ENCODE measurements around the gene BORA.

The BORA gene

DNA sequence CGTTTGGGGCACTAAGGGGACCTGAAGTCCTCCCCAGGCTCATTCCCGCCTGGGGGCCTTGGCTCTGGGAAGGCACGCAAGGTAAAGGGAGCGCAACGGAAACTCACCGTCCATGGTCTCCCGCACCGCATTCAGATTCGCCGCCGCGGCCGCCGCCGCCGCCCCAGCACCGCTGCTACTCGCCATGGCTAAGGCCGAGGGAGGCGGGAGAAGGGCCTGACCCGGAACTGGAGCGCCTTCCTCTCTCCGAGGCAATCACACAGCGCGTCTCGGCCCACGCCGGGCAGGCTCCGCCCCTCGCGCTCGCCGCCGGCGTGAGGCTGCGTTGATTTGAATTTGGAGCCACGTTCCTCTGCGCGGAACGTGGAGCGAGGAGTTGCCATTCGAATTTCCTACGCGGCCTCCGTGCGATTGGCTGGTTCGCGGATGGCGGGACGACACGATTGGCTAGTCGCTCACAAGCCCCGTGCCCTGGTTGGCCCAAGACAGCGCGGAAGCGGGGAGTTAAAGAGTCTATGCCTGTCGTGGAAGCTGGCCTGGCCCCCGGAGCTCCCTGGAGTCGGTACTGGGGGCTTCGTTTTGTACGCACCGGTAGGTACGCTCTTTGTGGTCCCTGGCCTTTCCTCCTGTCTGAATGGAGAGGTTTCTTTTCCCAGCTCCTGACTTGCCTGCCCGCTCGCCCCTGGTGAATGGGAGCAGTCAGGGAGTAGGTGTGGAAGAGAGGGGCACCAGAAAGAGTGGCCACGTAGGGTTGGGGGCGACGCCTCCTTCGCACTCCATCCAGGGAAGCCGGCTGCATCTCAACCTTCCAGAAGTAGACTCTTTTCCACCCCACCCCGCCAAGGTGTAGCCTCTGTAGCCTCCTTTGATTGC, at the start of gene BORA, which contains the start of gene MZT1:
Gene BORA (plus strand): TSS at position 507 of the 873 bp plus-strand sequence. CDS start 1,018 bp downstream, outside the sequence.
Gene MZT1 (minus strand): TSS at position 213 of the 873 bp plus-strand sequence. CDS start 27 bp downstream, at position 186.
- peak within 1 kb of the TSS; percentile 27 for H3K27ac ChIP-seq (ENCODE audit: low read depth, low read length)
- peak within 1 kb of the TSS; percentile 42 for H3K9ac ChIP-seq (ENCODE audit: low read length)
- peak within 1 kb of the TSS; percentile 61 to 94 for H3K4me3 ChIP-seq (ENCODE audit: low read depth in 1 of 2, low read length in 2 of 2)
- no peaks in the 10 kb centered on the region for H3K27me3 ChIP-seq (ENCODE audit: control insufficient read depth in 1 of 2, insufficient read depth in 2 of 2, low read length in 2 of 2)
- H3K4me1 ChIP-seq (ENCODE audit: insufficient read depth, low read length) = peaks cover 13% of the 10 kb centered on the region
- H3K9me3 ChIP-seq (ENCODE audit: low read length) = no peaks in the 10 kb centered on the region
- H3K36me3 ChIP-seq (ENCODE audit: insufficient read depth, low read length) = no peaks in the 10 kb centered on the region

DNA sequence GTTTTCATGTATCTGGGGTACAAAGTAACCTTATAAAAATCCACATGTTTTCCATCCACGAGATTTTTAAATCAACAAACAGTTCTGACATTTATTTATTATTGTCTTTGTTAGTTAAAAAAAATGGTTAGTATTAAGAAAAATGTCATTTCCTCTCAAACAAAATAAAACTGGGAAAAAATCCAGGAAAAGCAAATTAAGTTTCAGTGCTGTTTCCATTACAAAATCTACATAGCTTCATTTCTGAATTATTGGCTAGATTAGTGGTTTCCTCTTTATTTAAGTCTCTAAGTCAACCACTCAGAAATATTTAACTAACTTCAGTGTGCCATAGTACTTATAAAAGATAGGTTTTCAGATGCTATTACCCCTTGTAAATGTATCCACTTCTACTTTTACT, 49.4 kb upstream of the BORA start:
- Histone ChIP-seq H3K36me3 (ENCODE audit: insufficient read depth, low read length) (no peaks in the 10 kb centered on the region), H3K4me3 (ENCODE audit: low read depth in 1 of 2, low read length in 2 of 2) (no peak overlapping the region), H3K4me1 (ENCODE audit: insufficient read depth, low read length) (no peaks in the 10 kb centered on the region), H3K9me3 (ENCODE audit: low read length) (no peaks in the 10 kb centered on the region), H3K27me3 (ENCODE audit: control insufficient read depth in 1 of 2, insufficient read depth in 2 of 2, low read length in 2 of 2) (no peaks in the 10 kb centered on the region), H3K27ac (ENCODE audit: low read depth, low read length) (no peak overlapping the region), H3K9ac (ENCODE audit: low read length) (no peak overlapping the region)

- no peak overlapping the region for H3K4me3 ChIP-seq (ENCODE audit: low read depth in 1 of 2, low read length in 2 of 2)
- no peaks in the 10 kb centered on the region for H3K36me3 ChIP-seq (ENCODE audit: insufficient read depth, low read length)
- no peak overlapping the region for H3K27ac ChIP-seq (ENCODE audit: low read depth, low read length)
- H3K9me3 ChIP-seq (ENCODE audit: low read length) = no peaks in the 10 kb centered on the region
- no peaks in the 10 kb centered on the region for H3K27me3 ChIP-seq (ENCODE audit: control insufficient read depth in 1 of 2, insufficient read depth in 2 of 2, low read length in 2 of 2)
- H3K9ac ChIP-seq (ENCODE audit: low read length) = no peak overlapping the region
- H3K4me1 ChIP-seq (ENCODE audit: insufficient read depth, low read length) = no peaks in the 10 kb centered on the region
Measured at GRCh38 chr13:72680353-72680752, 47.4 kb upstream of the BORA start.

DNA sequence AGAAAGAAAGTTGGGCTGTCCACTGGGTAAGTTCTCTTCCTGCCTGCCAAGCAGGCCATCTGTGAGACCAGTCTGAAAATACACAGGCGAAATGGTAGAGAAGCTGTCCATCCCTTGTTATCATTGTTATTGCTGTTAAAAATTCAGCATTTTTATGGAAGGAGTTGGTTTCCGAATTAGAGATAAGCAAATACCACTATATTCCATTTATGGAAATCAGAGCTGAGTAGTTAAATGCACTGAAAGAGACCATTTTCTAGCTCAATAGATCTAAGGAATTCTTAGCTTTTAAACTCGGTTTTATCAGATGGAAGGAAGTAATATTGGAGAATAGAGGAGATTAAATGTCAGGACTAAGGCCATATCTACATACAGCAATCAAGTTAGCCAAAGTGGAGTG, 41.0 kb upstream of the BORA start:
- H3K36me3 ChIP-seq (ENCODE audit: insufficient read depth, low read length) = no peaks in the 10 kb centered on the region
- no peaks in the 10 kb centered on the region for H3K9me3 ChIP-seq (ENCODE audit: low read length)
- no peak overlapping the region for H3K4me3 ChIP-seq (ENCODE audit: low read depth in 1 of 2, low read length in 2 of 2)
- no peaks in the 10 kb centered on the region for H3K4me1 ChIP-seq (ENCODE audit: insufficient read depth, low read length)
- H3K27ac ChIP-seq (ENCODE audit: low read depth, low read length) = no peak overlapping the region
- no peaks in the 10 kb centered on the region for H3K27me3 ChIP-seq (ENCODE audit: control insufficient read depth in 1 of 2, insufficient read depth in 2 of 2, low read length in 2 of 2)
- H3K9ac ChIP-seq (ENCODE audit: low read length) = no peak overlapping the region

DNA sequence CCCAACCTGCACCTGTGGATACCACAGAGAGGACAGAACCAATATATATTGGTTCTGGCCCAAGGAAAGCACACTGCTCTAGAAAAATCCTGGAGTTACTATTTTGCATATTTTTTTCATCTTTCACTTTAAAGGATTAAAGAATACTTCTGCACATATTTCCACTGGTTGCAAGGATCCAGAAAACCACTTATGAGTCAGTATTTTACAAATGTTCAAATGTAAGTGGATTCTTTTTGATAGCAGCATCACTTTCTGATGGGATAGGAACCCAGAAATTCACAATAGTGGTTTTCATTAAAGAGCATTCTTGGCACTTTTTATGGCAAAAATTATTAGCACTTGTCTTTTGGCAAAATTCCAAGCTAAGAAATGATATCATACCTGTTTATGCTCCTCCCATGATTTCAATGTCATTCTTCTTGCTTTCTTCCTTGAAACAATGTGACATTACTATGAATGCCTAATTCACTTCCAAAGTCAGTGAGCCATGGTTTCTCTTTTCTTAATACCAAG, 38.5 kb upstream of the BORA start:
- H3K4me1 ChIP-seq (ENCODE audit: insufficient read depth, low read length) = no peaks in the 10 kb centered on the region
- no peaks in the 10 kb centered on the region for H3K27me3 ChIP-seq (ENCODE audit: control insufficient read depth in 1 of 2, insufficient read depth in 2 of 2, low read length in 2 of 2)
- no peaks in the 10 kb centered on the region for H3K36me3 ChIP-seq (ENCODE audit: insufficient read depth, low read length)
- no peaks in the 10 kb centered on the region for H3K9me3 ChIP-seq (ENCODE audit: low read length)
- H3K4me3 ChIP-seq (ENCODE audit: low read depth in 1 of 2, low read length in 2 of 2) = no peak overlapping the region
- H3K9ac ChIP-seq (ENCODE audit: low read length) = no peak overlapping the region
- H3K27ac ChIP-seq (ENCODE audit: low read depth, low read length) = no peak overlapping the region

DNA sequence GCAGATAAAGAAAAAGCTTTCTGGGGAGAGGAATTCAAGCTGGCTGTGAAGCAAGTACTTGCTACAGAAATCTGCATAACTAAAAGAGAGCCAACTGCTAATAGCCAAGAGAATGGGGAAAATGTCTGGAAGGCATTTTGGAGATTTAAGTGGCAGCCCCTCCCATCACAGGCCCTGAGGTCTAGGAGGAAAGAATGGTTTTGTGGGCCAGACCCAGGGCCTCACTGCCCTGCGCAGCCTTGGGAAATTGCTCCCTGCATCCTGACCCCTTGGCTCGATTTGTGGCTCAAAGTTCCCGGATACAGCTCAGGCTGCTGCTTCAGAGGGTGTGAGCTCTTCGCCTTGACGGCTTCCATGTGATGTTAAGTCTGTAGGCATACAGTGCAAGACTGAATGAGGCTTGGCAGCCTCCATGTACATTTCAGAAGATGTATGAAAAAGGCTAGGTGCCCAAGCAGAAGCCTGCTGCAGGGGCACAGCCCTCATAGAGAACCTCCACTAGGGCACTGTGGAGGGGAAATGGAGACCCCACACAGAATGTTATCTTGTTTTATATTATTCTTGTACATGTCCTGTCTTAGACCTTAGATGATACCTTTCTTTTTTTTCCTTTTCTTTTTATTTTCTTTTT, 34.7 kb upstream of the BORA start:
- no peaks in the 10 kb centered on the region for H3K27me3 ChIP-seq (ENCODE audit: control insufficient read depth in 1 of 2, insufficient read depth in 2 of 2, low read length in 2 of 2)
- H3K9me3 ChIP-seq (ENCODE audit: low read length) = no peaks in the 10 kb centered on the region
- no peaks in the 10 kb centered on the region for H3K4me1 ChIP-seq (ENCODE audit: insufficient read depth, low read length)
- H3K9ac ChIP-seq (ENCODE audit: low read length) = no peak overlapping the region
- no peaks in the 10 kb centered on the region for H3K36me3 ChIP-seq (ENCODE audit: insufficient read depth, low read length)
- H3K4me3 ChIP-seq (ENCODE audit: low read depth in 1 of 2, low read length in 2 of 2) = no peak overlapping the region
- H3K27ac ChIP-seq (ENCODE audit: low read depth, low read length) = no peak overlapping the region

DNA sequence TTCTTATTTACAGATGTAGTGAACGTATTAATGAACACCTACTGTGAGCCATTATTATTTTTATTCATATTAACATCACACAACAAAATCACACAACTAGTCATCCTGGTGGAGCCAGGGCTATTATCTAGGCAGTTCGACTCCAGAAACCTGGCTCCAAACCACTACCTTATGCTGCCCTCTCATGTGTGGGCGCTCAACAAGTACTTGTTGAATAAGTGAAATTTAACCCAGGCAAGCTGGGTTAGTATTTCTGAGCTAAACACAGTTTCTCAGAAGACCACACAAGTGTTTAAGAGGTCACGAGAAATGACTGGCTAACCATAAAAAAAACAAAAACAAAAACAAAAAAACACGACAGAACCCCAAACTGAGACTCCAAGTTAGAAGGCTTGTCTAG, 33.9 kb upstream of the BORA start:
- Histone ChIP-seq H3K4me3 (ENCODE audit: low read depth in 1 of 2, low read length in 2 of 2) (no peak overlapping the region), H3K9ac (ENCODE audit: low read length) (no peak overlapping the region), H3K36me3 (ENCODE audit: insufficient read depth, low read length) (no peaks in the 10 kb centered on the region), H3K27me3 (ENCODE audit: control insufficient read depth in 1 of 2, insufficient read depth in 2 of 2, low read length in 2 of 2) (no peaks in the 10 kb centered on the region), H3K4me1 (ENCODE audit: insufficient read depth, low read length) (no peaks in the 10 kb centered on the region), H3K9me3 (ENCODE audit: low read length) (no peaks in the 10 kb centered on the region), H3K27ac (ENCODE audit: low read depth, low read length) (no peak overlapping the region)

GRCh38 chr13:72694314-72694713, 33.4 kb upstream of the BORA start:
- Histone ChIP-seq H3K27ac (ENCODE audit: low read depth, low read length) (no peak overlapping the region), H3K36me3 (ENCODE audit: insufficient read depth, low read length) (no peaks in the 10 kb centered on the region), H3K9ac (ENCODE audit: low read length) (no peak overlapping the region), H3K27me3 (ENCODE audit: control insufficient read depth in 1 of 2, insufficient read depth in 2 of 2, low read length in 2 of 2) (no peaks in the 10 kb centered on the region), H3K4me1 (ENCODE audit: insufficient read depth, low read length) (no peaks in the 10 kb centered on the region), H3K4me3 (ENCODE audit: low read depth in 1 of 2, low read length in 2 of 2) (no peak overlapping the region), H3K9me3 (ENCODE audit: low read length) (no peaks in the 10 kb centered on the region)

GRCh38 chr13:72696579-72696978, 31.1 kb upstream of the BORA start:
- Histone ChIP-seq H3K27ac (ENCODE audit: low read depth, low read length) (no peak overlapping the region), H3K27me3 (ENCODE audit: control insufficient read depth in 1 of 2, insufficient read depth in 2 of 2, low read length in 2 of 2) (no peaks in the 10 kb centered on the region), H3K4me1 (ENCODE audit: insufficient read depth, low read length) (no peaks in the 10 kb centered on the region), H3K36me3 (ENCODE audit: insufficient read depth, low read length) (no peaks in the 10 kb centered on the region), H3K9ac (ENCODE audit: low read length) (no peak overlapping the region), H3K4me3 (ENCODE audit: low read depth in 1 of 2, low read length in 2 of 2) (no peak overlapping the region), H3K9me3 (ENCODE audit: low read length) (no peaks in the 10 kb centered on the region)

DNA sequence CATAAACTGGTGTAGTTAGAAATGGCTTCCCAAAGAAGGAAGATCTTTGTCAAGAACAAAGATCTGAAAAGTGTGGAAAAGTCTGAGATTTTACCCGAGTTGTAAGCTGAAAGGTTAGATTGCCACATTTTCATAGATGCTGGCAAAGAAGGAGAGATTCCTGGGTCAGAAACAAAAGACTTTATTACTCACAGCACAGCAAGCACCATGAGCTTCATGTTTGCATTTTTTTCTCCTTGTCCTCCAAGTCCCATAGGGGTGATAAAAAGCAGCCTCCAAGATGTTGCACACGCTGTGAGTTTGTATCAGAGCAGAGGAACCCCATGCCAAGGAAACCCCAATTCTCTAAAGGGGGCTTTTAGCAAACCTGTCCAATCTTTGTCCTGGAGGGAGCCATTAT, 29.6 kb upstream of the BORA start:
- Histone ChIP-seq H3K36me3 (ENCODE audit: insufficient read depth, low read length) (no peaks in the 10 kb centered on the region), H3K4me3 (ENCODE audit: low read depth in 1 of 2, low read length in 2 of 2) (no peak overlapping the region), H3K27ac (ENCODE audit: low read depth, low read length) (no peak overlapping the region)

DNA sequence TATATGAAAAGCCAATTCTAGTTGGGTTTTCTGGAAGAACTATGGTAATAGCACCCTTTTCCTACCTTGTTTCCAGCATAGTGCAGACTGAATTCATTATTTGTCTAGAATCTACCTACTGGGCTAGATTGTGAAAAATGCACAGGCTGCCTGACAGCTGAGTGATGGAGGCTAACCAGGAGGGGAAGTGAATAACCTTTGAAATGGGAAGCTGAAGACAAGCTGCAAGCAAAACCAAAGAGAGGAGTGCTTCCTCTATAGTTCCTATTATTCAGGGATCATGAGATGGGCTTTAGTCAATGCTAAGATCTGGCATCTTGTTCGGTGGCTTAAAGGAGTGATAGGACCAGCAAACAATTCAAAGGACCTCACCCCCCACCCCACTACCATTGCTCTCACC, 27.2 kb upstream of the BORA start:
- Histone ChIP-seq H3K4me3 (ENCODE audit: low read depth in 1 of 2, low read length in 2 of 2) (no peak overlapping the region), H3K9ac (ENCODE audit: low read length) (no peak overlapping the region), H3K27ac (ENCODE audit: low read depth, low read length) (no peak overlapping the region), H3K9me3 (ENCODE audit: low read length) (no peaks in the 10 kb centered on the region), H3K27me3 (ENCODE audit: control insufficient read depth in 1 of 2, insufficient read depth in 2 of 2, low read length in 2 of 2) (no peaks in the 10 kb centered on the region), H3K36me3 (ENCODE audit: insufficient read depth, low read length) (no peaks in the 10 kb centered on the region), H3K4me1 (ENCODE audit: insufficient read depth, low read length) (no peaks in the 10 kb centered on the region)

More for the DNA sequence above, 29.6 kb upstream of the BORA start:
- no peaks in the 10 kb centered on the region for H3K9me3 ChIP-seq (ENCODE audit: low read length)
- H3K4me1 ChIP-seq (ENCODE audit: insufficient read depth, low read length) = no peaks in the 10 kb centered on the region
- H3K9ac ChIP-seq (ENCODE audit: low read length) = no peak overlapping the region
- no peaks in the 10 kb centered on the region for H3K27me3 ChIP-seq (ENCODE audit: control insufficient read depth in 1 of 2, insufficient read depth in 2 of 2, low read length in 2 of 2)

Data from muscle layer of colon (tissue), 2 donors.